Measurements from ENCODE around the gene RALGPS2.

DNA sequence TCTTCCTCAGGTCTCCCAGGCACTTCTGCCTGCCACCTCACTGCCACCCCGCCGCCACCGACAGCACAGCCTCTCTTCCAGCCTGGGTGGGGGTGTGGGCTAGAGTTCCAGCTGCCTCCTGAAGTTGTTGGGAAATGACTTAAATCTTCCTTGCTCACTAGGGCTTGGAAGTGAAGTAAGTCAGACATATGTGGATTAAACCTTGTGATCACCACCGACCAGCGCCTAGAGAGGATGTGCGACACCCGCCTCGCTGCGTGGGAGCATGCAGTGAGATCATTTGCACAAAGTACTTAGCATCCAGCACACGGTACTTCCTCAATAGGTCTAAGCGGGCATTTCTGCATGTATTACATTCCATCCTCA lies 229.3 kb downstream of the RALGPS2 start:
- TF ChIP-seq RFX5 (IDR thresholded peaks at IDR 0.05; ENCODE audit: low read length) = no peak
- no peak for TF ChIP-seq SIN3A (IDR thresholded peaks at IDR 0.05; ENCODE audit: borderline replicate concordance, low read depth, low read length)
- TF ChIP-seq GABPA (IDR thresholded peaks at IDR 0.05; ENCODE audit: low read depth) = no peak
- TF ChIP-seq, protein P1, sequence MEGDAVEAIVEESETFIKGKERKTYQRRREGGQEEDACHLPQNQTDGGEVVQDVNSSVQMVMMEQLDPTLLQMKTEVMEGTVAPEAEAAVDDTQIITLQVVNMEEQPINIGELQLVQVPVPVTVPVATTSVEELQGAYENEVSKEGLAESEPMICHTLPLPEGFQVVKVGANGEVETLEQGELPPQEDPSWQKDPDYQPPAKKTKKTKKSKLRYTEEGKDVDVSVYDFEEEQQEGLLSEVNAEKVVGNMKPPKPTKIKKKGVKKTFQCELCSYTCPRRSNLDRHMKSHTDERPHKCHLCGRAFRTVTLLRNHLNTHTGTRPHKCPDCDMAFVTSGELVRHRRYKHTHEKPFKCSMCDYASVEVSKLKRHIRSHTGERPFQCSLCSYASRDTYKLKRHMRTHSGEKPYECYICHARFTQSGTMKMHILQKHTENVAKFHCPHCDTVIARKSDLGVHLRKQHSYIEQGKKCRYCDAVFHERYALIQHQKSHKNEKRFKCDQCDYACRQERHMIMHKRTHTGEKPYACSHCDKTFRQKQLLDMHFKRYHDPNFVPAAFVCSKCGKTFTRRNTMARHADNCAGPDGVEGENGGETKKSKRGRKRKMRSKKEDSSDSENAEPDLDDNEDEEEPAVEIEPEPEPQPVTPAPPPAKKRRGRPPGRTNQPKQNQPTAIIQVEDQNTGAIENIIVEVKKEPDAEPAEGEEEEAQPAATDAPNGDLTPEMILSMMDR (IDR thresholded peaks at IDR 0.05) = no peak
- TF ChIP-seq PBX3 (IDR thresholded peaks at IDR 0.05) = no peak
- TF ChIP-seq MAX (IDR thresholded peaks at IDR 0.05; ENCODE audit: low read depth) = no peak
- TF ChIP-seq RAD21 (IDR thresholded peaks at IDR 0.05; ENCODE audit: low read length) = no peak
- TF ChIP-seq USF2 (IDR thresholded peaks at IDR 0.05; ENCODE audit: borderline replicate concordance, low read depth, low read length) = no peak
- TF ChIP-seq, protein P2, sequence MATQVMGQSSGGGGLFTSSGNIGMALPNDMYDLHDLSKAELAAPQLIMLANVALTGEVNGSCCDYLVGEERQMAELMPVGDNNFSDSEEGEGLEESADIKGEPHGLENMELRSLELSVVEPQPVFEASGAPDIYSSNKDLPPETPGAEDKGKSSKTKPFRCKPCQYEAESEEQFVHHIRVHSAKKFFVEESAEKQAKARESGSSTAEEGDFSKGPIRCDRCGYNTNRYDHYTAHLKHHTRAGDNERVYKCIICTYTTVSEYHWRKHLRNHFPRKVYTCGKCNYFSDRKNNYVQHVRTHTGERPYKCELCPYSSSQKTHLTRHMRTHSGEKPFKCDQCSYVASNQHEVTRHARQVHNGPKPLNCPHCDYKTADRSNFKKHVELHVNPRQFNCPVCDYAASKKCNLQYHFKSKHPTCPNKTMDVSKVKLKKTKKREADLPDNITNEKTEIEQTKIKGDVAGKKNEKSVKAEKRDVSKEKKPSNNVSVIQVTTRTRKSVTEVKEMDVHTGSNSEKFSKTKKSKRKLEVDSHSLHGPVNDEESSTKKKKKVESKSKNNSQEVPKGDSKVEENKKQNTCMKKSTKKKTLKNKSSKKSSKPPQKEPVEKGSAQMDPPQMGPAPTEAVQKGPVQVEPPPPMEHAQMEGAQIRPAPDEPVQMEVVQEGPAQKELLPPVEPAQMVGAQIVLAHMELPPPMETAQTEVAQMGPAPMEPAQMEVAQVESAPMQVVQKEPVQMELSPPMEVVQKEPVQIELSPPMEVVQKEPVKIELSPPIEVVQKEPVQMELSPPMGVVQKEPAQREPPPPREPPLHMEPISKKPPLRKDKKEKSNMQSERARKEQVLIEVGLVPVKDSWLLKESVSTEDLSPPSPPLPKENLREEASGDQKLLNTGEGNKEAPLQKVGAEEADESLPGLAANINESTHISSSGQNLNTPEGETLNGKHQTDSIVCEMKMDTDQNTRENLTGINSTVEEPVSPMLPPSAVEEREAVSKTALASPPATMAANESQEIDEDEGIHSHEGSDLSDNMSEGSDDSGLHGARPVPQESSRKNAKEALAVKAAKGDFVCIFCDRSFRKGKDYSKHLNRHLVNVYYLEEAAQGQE (IDR thresholded peaks at IDR 0.05; ENCODE audit: low read depth, low read length) = no peak
- no peak for TF ChIP-seq YY1 (IDR thresholded peaks at IDR 0.05; ENCODE audit: low read depth)
- TF ChIP-seq MXI1 (IDR thresholded peaks at IDR 0.05; ENCODE audit: low read depth, low read length) = no peak
- no peak for TF ChIP-seq POLR2AphosphoS5 (IDR thresholded peaks at IDR 0.05; ENCODE audit: low read depth, low read length)
- no peak for TF ChIP-seq NRF1 (IDR thresholded peaks at IDR 0.05; ENCODE audit: low read depth, low read length)
- TF ChIP-seq TAF1 (IDR thresholded peaks at IDR 0.05; ENCODE audit: borderline replicate concordance, low read depth, low read length) = no peak
